Motor neuron (in vitro differentiated cells): ENCODE data around the gene MYOF. TPM values are rescaled to one million over a fixed set of nuclear protein-coding genes. Genes with fewer than 3 reads are reported as not detected.

Source experiments
- ATAC-seq, 8 experiments: fragments of 200-7000 bp; cut with Tn5 transposase; replicated peaks in 6 of 8; 2 replicates each; pipeline ENCODE4 v1.8.0; 2021; ENCODE audit warnings: mild to moderate bottlenecking in 8 of 8, moderate library complexity in 8 of 8
- H3K27ac ChIP-seq, 2 donors: fragments of 250-450 bp; sonication (Bioruptor Pico); 2 replicates each; pipeline ENCODE4 v1.9.0; 2021; ENCODE audit warnings: antibody characterized with exemption in 2 of 2, mild to moderate bottlenecking in 2 of 2, moderate library complexity in 1 of 2
- H3K4me1 ChIP-seq, 2 donors: fragments of 250-450 bp; sonication (Bioruptor Pico); replicated peaks in 1 of 2; 2 replicates each; pipeline ENCODE4 v1.6.1; 2021; ENCODE audit warnings: antibody characterized with exemption in 2 of 2, mild to moderate bottlenecking in 2 of 2, moderate library complexity in 1 of 2
- H3K4me3 ChIP-seq, 5 donors: fragments of 250-450 bp; sonication (Bioruptor Pico); 2 replicates each; pipeline ENCODE4 v1.9.0; 2021; ENCODE audit warnings: antibody characterized with exemption in 5 of 5, mild to moderate bottlenecking in 5 of 5, moderate library complexity in 4 of 5
- WGBS, 10 experiments: fragments of 450-650 bp; shearing (Covaris generic); methylation state at CpG; one replicate each; pipeline ENCODE4 v1.0.0; 2022; 5-methylcytosine and 5-hydroxymethylcytosine counted together
- in situ Hi-C, 9 experiments: fragments of 400-800 bp; cut with MboI; loops; one replicate each; pipeline ENCODE4 v1.15.0; 2021; ENCODE audit warnings: low sequenced_read_pairs in 9 of 9, low pct_unique_long_range_greater_than_20kb in 2 of 9; ENCODE audit not compliant: unreplicated experiment in 9 of 9
- total RNA-seq, 8 experiments: library from RNA; unstranded; fragments of 300-600 nt; gene quantifications; 2 replicates each; pipeline versions ENCODE4 v1.2.3 to v1.2.4, GENCODE V29; 2022

MYOF gene
- total RNA-seq, 8 experiments from 2014 or later = 0.29 to 258 (median 13.7) TPM

DNA sequence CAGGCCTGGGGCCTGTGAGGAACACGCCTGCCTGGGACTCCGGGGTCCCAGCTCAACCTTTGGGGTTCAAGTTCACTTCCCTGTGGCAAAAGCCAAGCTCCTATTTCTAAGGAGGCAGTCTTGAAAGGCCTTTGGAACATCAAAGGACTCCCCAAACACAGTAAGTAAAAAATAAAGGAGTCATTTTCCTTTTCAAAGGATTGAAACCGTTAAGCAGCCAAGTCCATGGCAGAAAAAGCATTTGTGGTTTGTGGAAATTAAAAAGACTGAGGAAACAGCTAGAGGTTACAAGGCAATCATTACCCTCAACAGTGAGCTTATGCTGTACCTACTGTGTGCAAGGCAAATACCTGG is 200.8 kb downstream of the MYOF start:
- no peak for ATAC-seq
- no peak overlapping the region for H3K27ac ChIP-seq
- H3K4me3 ChIP-seq = no peak overlapping the region
- in situ Hi-C loops = loop anchor here in 3 of 9 experiments (25.0 kb wide), 2 partner anchors 194 to 369 kb away; no protein-coding TSS in a partner anchor
- 42 to 90% (median 61%) methylated on average over 1 to 3 of the region's 3 CpGs; no CpG with 5 or more reads in 1 of the 10 experiments for whole genome bisulfite sequencing, 10 experiments
- peaks cover 5 to 12% of the 10 kb centered on the region in 2 donors for H3K4me1 ChIP-seq

DNA sequence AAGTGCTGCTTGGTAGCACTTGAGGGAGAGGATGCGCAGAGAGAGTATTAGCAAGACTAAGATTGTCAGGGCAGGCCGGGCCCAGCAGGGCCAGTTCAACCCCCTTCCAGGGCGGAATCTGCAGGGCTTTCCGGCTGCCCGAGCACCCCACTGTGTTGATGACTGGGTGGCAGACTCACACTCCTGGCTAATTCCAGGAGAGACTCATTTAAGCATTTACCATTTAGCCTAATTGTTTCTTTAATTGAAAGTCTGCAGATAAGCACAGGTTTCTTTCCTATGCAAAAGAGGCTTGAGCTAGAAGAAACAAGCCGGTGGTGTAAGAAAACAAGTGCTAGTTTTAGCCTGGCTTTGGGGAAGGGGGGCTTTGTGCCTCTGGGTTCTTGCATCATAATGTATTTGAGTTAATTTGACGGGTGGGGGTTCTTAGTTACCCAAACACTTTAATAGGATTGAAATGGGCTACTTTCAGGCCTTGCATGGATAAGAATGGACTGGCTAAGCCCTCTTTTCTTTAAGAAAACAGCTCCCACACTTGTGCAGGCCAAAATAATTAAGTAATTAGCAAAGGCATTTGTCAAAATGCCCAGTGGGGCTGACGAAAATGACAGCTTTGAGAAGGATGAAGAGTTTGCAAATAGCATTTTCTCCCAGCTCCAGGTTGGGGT is 201.3 kb downstream of the MYOF start:
- in situ Hi-C loops = loop anchor here in 3 of 9 experiments (25.0 kb wide), 2 partner anchors 194 to 369 kb away; no protein-coding TSS in a partner anchor
- peaks cover 5 to 12% of the 10 kb centered on the region in 2 donors for H3K4me1 ChIP-seq
- no peak overlapping the region for H3K4me3 ChIP-seq
- 10 to 83% (median 35%) methylated on average over 1 to 7 of the region's 8 CpGs for WGBS, 10 experiments
- no peak overlapping the region for H3K27ac ChIP-seq
- ATAC-seq = no peak

DNA sequence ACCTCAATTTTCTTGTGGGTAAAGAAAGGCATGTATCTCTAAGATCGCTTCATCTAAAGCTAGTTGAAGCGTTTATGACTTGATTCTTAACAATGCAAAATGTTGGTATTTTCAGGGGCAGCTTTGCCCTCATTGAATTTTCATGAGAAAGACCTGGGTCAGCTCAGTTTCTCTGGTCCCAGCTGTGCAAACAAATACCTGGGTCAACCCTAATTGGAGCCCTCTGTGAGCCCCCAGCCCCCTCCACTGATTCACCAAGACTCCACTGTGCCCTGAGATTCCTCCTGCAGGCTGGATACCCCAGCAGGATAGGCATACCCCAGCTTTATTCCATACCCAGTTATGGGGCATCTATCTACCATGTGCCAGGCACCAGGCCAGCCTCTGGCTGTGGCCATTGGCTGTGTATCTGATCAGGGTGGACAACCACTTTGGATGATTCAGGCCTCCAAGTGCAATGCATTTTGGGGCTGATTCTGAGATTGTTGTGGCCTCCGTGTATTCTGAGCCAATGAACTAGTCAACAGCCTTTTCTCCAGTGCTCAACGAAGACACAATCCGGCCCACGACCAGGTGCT is 201.9 kb downstream of the MYOF start:
- Histone ChIP-seq H3K4me1 (peaks cover 5 to 12% of the 10 kb centered on the region in 2 donors), H3K4me3 (no peak overlapping the region), H3K27ac (no peak overlapping the region)
- ATAC-seq = no peak
- 11 to 90% (median 50%) methylated on average over 1 to 6 of the region's 6 CpGs; no CpG with 5 or more reads in 1 of the 10 experiments for WGBS, 10 experiments
- in situ Hi-C loops = loop anchor here in 3 of 9 experiments (25.0 kb wide), 2 partner anchors 193 to 368 kb away; no protein-coding TSS in a partner anchor

DNA sequence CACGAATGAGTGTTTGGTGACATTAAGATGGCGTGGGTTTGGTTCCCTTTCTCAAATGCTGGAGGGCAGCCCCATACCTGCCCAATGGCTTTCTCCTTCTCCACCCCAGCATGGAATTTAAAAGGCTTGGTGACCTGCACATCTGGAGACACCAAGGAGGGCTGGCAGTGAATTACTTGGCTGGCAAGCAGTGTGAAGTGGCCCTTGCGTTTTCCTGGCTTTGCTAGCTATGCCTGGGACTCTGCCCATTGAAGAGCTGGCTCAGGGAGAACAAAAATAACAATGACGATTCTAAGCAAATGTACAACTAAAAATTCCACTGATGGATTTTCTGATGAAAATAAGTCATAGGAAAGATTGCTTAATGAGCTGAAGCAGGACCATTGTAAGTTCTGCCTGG is 204.8 kb downstream of the MYOF start:
- peaks cover 5 to 16% of the 10 kb centered on the region in 2 donors for H3K4me1 ChIP-seq
- 7 to 100% (median 44%) methylated on average over 1 to 4 of the region's 4 CpGs; no CpG with 5 or more reads in 5 of the 10 experiments for WGBS, 10 experiments
- ATAC-seq = no peak
- no peak overlapping the region for H3K4me3 ChIP-seq
- no peak overlapping the region for H3K27ac ChIP-seq
- in situ Hi-C loops = loop anchor here in 3 of 9 experiments (10.0 to 25.0 kb wide), 3 partner anchors 153 to 365 kb away; no protein-coding TSS in a partner anchor

DNA sequence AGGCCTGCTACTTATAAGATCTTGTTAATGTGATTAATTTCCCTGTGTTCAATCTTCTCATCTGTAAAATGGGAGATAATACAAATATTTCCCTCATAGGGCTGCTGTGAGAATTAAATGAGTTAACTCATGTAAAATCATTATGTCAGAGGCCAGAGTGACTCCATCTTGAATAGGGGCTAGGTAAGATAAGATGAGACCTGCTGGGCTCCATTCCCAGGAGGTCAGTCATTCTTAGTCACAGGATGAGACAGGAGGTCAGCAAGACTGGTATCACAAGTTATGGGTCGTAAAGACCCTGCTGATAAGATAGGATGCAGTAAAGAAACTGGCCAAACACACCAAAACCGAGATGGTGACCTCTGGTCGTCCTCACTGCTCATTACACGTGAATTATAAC is 207.7 kb downstream of the MYOF start:
- in situ Hi-C loops = loop anchor here in 1 of 9 experiments (10.0 kb wide), 1 partner anchor 150 kb away; no protein-coding TSS in a partner anchor

DNA sequence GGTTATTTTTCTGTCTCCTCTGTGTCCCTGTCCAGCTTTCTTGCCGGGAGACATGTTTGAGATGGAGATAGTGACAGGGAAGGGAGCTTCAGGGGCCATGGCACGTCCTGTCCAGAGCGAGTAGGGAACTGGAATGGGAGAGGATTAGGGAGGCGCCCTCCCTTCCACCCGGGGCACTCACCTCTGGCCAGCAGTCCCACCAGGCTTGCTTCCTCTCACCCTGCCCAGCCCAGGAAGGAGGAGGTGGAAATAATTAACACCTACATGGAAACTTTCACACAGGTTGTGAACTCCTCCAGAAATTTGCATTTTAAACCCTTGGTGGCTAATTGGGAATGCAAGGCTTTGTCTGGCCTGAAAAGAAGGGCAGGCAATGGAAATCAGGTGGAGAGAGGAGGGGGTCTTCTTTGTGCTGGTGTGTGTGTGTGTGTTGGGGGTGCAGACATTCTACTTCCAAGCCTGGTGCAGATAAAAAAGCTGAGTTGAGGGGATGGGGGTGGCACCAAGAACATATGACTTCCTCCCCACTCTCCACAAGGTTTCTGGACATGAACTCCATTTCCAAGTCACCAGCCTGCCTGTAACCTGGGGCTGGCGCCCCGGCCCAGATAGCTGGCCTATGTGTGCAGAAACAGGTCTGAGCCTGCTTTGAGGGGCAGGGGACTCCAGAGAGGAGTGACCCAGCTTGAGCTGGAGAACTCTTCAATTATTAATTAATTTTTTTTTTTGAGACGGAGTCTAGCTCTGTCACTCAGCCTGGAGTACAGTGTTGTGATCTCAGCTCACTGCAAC is 209.1 kb downstream of the MYOF start:
- whole genome bisulfite sequencing, 10 experiments = 33 to 88% (median 60%) methylated on average over 1 to 3 of the region's 8 CpGs; no CpG with 5 or more reads in 3 of the 10 experiments
- no peak overlapping the region for H3K4me3 ChIP-seq
- no peak for ATAC-seq
- H3K4me1 ChIP-seq = peaks cover 0 to 4% of the 10 kb centered on the region in 2 donors
- H3K27ac ChIP-seq = no peak overlapping the region
- in situ Hi-C loops = loop anchor here in 1 of 9 experiments (10.0 kb wide), 1 partner anchor 148 kb away; no protein-coding TSS in a partner anchor

More for the DNA sequence above, 207.7 kb downstream of the MYOF start:
- Histone ChIP-seq H3K4me1 (peaks cover 0 to 4% of the 10 kb centered on the region in 2 donors), H3K27ac (no peak overlapping the region), H3K4me3 (no peak overlapping the region)
- 4 to 80% (median 40%) methylated on average over 1 to 4 of the region's 4 CpGs; no CpG with 5 or more reads in 4 of the 10 experiments for WGBS, 10 experiments
- no peak for ATAC-seq

DNA sequence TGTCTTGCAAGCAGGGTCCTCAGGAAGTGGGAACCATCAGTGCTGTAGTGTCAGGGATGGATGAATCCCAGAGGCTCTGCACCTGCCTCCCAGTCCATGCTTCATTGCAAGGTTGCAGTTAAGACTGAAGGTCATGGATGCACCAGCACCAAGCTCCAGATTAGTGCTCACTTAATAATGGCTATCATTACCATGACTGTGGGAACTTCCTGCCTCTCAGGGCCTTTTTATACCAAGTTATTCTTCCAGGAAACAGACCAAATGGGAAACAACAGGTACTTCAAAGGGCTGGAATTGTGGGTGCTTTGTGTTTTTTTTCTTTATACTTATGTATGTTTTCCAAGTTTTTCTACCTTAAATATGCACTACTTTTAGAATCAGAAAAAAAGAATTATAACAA is 210.8 kb downstream of the MYOF start:
- in situ Hi-C loops = loop anchor here in 1 of 9 experiments (10.0 kb wide), 1 partner anchor 147 kb away; no protein-coding TSS in a partner anchor
- H3K4me1 ChIP-seq = peaks cover 0 to 4% of the 10 kb centered on the region in 2 donors
- H3K27ac ChIP-seq = no peak overlapping the region
- no peak for ATAC-seq
- no peak overlapping the region for H3K4me3 ChIP-seq

DNA sequence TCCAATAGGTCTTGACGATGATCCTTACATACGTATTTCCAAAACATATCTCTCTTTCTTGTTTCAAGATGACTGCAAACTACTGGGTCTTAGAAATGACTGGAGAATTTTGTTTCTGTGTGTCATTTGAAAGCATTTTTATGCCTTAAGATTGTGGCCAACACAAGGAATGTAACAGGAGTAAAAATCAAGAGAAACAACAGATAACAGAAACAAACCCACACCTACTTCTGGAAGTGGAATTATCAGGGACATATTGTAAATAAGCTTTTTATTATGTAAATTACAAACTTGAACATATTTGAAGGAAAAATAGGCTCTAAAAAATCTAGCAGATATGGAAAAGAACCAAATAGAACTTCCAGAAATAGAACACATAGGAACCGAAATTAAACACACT is 212.9 kb downstream of the MYOF start:
- Histone ChIP-seq H3K27ac (no peak overlapping the region), H3K4me1 (no peaks in the 10 kb centered on the region), H3K4me3 (no peak overlapping the region)
- ATAC-seq = no peak
- WGBS, 10 experiments = 0 to 100% (median 93%) methylated on average over 1 to 3 of the region's 3 CpGs
- in situ Hi-C loops = no loop called here

DNA sequence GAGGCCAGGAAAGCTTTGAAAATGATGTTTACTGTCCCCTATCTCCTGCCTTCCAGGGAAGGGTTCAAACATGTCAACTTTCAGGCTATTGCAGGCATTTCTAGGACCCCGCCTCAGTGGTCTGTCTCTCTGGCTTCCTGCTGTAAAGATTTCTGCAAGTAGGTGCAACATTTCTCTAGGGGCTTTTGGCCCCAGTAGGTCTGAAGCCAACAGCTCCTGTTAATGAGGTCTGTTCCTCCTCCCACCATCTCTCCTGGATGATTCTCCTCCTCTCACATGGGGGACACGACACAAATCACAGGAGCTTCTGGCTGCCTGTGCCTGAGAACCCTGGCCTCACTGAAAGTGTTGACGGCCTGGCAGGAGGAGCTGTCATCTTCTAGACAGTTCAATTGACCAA is 214.1 kb downstream of the MYOF start:
- no peak for ATAC-seq
- no peak overlapping the region for H3K4me3 ChIP-seq
- in situ Hi-C loops = no loop called here
- no peaks in the 10 kb centered on the region for H3K4me1 ChIP-seq
- H3K27ac ChIP-seq = no peak overlapping the region
- 11 to 100% (median 49%) methylated on average over 1 to 3 of the region's 3 CpGs; no CpG with 5 or more reads in 2 of the 10 experiments for WGBS, 10 experiments

DNA sequence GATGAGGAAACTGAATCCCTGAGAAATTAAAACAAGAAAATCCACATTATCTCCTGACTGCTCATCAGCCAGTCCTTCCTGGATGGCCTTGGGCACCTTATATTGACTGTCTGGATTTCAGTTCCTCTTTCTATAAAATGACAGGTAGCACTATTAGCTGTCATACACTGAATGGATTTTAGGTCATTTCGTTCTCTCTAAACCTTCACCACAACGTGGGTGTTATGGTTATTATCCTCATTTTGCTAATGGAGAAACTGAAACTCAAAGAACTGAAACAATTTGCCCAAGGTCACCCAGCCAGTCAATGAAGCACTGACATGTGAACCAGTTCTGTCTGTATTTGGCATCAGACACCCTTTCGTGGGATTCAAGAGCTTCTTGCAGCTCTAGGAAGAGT is 214.6 kb downstream of the MYOF start:
- no peak overlapping the region for H3K27ac ChIP-seq
- H3K4me1 ChIP-seq = no peaks in the 10 kb centered on the region
- no peak for ATAC-seq
- 22 to 93% (median 62%) methylated on average over 1 to 3 of the region's 3 CpGs; no CpG with 5 or more reads in 2 of the 10 experiments for WGBS, 10 experiments
- H3K4me3 ChIP-seq = no peak overlapping the region
- in situ Hi-C loops = no loop called here

DNA sequence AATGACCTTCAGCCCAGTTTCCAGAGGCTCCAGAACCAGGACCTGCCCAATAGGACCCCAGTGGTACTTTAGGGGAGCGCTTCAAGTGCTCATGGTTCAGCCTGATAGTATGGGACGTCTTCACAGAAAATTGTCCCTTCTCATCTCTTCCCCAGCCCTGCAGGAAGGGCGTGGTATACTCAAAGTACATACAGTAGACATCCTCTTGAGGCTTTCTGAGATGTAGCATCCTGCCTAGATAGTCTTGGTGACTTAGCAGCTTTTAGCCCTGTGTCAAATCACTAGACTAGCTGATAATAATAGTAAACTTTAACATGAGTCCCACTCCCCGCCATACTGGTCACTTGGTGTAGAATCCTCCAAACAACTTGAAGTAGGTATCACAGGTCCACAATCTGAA is 215.3 kb downstream of the MYOF start:
- H3K4me1 ChIP-seq = no peaks in the 10 kb centered on the region
- WGBS, 10 experiments = 31 to 100% (median 100%) methylated on average over 1 to 2 of the region's 4 CpGs; no CpG with 5 or more reads in 2 of the 10 experiments
- no peak overlapping the region for H3K27ac ChIP-seq
- no peak for ATAC-seq
- no peak overlapping the region for H3K4me3 ChIP-seq
- in situ Hi-C loops = no loop called here

DNA sequence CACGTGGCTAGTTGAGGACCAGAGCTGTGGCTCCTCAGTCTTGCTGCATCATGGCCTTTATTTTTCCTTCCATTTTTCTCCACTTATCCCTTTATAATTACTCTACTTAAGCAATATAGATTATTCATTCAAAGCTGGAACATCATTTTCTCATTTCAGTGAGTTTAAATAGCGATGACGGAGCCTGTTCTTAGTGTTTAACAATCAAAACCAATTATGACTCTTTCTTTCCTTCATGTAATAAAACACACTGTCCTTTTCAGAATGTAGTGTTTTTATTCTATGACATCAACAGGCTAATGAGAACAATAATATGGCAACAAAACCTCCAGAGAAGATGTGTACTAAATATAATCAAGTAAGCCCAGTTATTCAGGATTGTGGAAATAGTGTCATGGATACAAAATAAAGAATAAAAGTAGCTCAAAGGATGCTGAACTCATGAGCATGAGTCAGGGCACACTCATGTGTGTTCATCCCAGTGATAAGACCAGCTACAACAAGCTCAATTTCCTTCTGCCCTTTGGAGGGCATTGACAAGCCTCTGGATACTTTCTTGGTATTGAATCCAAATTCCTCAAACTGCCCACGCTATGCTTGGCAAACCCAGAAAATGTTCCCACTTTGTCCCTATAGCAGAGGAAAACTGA is 220.0 kb downstream of the MYOF start:
- ATAC-seq = peak in 3 of 8 experiments; percentile 35 to 62 (median 38)

More for the DNA sequence above, 220.0 kb downstream of the MYOF start:
- H3K4me3 ChIP-seq = no peak overlapping the region
- in situ Hi-C loops = no loop called here
- no peaks in the 10 kb centered on the region for H3K4me1 ChIP-seq
- no peak overlapping the region for H3K27ac ChIP-seq
- WGBS, 10 experiments = 0 to 94% (median 88%) methylated on average over 1 to 4 of the region's 4 CpGs; no CpG with 5 or more reads in 2 of the 10 experiments
